Measurements from ENCODE around the gene PRKAR1B.

PRKAR1B gene

DNA sequence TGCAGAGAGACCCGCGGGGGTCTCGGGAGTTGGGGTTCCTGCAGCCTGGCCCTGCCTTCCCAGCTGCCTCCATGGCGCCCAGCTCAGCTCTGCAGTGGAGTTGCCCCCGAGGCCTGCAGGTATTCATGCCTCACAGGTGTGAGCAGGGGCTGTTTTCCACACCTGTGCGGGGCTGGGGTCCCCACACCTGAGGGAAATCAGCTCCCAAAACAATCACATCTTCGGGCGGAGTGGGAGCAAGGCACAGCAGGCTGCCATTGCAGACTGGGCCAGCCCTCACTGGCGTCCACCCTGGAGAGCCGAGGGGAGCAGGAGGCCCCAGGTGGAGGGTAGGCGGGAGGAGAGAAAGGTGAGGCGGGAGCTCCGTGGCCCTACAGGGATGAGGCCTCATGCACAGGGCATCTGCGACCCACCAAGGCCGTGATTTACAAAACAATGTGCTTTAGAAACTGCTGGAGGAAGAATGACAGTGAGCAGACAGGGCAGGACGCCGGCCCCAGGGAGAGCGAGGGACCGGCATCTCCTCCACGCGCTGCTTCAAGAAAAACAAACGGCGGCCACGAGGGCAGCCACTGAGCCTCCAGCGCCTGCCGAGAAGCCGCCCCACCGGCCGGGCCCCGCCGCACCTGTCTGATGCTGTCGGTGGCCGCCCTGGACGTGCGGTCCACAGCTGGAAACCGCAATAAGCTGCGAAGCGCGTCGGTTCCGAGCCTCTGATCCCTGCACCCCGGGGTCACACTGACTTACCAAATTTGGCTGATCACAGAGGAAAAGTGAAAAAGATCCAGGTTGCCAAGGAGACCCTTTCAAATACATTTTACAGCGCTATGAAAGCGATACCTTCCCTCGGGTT is 154.4 kb downstream of the PRKAR1B start:
- no peak for DNase-seq (ENCODE audit: low read depth)

DNA sequence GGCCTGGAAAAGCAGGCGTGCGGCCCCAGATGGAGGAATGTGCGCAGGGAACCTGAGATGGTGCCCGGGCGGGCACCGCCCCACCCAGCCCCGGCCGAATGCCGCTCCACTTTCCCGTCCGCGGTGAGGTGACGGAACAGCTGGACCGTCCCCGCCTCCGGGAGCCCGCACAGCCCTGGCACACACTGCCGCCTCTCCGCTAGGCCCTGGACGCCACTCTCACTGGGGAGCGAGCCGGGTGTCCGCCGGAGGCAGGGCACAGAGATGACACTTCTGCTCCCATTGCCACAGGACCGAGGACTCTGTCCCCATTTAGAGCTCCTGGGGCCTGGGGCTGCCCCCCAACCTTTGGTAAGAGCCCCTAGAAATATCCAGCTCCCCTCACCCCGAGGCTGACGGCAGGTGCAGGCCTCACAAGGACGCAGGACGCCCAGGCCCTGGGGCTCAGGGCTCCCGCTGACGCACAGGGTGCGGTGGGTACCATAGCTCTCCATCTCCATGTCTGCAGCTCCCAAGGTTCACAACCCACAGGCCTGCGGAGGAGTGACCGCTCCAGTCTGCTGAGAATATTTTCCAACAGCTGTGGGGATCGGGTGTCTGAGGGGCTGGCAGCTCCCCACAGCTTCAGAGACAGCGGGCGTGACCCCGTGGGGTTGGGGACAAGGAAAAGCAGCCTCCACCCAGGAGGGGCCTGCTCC is 155.2 kb downstream of the PRKAR1B start:
- no peak for DNase-seq (ENCODE audit: low read depth)

DNA sequence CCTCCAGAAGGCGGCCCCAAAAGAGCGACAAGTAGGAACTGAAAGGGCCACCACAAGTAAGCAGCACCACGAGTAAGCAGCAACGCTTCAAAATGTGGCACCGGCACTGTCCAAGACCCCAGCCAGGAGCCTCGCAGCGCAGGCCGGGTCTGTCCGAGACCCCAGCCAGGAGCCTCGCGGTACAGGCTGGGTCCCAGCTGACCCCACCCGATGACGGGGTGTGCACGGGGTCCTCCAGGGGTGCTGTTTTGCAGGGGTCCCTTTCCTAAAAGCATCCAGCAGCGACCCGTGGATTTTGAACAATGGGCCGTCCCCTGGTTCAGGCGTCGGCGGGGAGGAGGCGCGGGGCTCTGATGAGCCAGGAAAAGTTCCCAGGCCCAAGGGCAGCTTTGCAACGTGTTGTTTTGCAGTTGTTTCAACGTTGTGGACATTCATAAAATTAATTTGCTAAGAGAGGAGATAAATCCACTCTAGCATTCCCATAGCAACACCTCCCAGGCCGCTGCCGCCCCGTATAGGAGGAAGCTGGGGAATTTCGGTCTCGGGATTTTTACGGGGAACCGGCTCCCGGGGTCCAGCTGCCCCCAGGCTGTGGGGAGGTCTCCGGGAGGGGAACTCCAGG is 155.9 kb downstream of the PRKAR1B start:
- no peak for DNase-seq (ENCODE audit: low read depth)

DNA sequence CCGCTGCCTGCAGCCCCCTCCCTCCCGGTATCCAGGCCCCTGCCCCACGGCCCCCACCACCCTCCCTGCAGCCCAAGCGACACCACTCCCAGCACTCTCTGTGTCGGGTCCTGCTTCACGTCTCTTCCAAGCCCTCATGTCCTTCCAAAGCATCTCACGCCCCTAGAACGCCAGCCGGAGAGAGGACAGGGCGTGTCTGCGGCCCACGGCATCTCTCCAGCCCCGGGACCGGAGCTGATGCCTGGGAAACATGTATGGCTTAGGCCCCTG is 156.3 kb downstream of the PRKAR1B start:
- no peak for DNase-seq (ENCODE audit: low read depth)

DNA sequence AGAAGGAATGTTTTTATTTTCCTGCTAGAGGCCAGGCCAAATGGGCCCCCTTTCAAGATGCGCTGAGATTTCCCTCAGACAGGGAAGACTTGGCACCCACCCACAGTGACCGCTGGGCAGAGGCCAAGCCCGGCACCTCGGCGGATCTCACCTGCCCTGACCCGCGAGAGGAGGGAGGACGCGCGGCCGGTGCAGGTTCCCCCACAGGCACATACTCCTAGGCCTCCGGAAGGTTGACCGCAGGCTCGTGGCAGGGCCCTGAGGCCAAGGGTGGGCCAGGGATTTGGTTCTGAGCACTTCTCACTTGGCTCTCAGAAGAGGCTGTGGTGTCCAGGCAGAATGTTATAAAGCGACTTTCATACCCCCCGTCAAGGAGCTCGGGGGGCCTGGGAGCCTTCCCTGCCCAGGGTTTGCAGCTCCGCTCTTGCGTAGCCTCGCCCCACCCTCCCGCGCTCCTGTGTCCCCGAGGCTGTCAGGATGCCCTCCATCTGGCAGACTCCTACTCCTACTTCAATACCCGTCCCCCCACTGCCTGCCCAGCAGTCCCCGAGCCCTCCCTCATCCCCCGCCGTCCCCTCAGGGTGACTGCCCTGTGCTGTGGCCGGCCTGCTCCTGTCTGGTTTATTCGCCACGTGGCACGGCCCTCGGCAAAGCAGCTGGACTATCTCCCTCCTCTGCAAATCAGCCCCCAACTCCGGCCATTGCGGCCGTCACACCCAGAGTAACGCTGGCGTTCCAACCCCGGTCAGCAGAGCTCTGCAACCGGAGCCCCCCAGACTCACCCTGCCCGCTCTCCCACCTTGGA is 156.9 kb downstream of the PRKAR1B start:
- no peak for DNase-seq (ENCODE audit: low read depth)

DNA sequence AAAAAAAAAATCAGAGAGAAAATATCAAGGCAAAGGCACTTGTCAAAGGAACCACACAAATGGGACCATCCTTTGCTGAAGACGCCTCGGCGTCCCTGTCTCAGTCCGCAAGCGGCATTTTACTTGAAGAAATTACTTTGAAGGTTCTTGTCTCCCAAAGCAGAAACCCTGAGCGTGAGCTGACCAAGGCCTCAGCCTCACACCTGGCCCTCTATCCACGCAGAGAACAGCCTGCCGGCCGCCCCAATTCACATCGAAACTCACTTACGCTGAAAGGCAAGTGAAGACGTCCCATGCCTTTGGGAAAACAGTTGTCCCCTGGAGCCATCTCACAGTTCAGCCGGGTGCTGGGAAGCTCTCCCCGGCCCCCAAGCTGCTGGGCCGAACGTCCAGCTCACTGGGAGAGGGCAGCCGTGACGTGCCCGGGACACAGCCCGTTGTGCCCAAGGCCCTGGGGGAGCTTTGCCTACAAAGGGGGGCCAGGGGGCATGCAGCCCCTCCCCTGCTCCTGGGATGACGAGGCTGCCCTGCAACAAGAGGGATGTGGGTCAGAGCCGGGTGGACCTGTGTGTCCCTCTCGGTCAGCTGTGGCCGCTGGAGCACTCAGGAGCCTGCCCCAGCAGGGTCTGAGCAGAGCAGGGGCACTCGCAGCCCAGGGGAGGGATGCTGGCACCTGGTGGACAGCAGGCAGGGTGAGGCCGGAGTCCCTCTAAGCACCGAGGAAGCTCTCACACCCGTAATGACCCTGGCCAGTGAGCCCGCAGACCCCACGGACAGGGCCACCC is 157.8 kb downstream of the PRKAR1B start:
- DNase-seq (ENCODE audit: low read depth) = no peak

DNA sequence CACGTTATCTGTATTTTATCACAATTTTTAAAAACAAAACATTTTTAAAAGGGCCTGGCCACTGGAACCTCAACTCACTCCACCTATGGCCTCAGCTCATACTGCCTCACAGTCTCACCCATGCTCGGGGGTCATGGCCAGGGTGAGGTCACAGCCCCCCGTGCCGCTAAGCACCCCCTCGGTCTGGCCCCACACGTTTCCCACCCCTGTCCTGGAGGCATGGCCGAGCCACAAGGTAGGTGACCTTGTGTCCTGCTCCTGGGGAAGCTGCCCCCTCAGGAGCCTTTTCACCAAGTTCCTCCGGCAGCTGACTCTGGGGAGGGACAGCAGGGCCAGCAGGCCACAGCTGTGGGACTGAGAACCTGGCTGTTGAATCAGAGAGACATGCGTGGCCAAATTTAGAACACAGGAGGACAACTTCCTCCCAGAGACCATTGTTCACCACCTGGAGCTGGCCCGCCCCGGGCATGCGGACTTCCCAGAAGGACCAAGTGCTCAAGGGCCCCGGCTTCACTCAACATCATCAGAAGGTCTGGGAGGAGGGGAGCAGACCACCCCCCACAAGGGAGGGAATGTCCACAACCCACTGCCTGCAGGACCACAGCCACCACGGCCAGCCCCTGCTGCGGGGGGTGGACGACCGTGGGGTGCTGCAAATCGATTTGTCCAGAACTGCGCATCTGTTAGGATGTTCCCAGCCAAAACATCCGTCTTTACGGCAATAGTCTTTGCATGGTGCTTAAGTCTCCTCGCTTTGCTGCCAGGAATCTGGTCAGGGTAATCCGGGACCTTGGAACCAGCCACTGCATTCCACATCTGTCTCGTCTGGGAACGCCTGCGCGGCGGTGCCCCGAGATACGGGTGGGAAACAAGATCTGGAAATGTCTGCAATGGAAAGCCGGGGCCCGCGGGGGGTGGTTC is 158.8 kb downstream of the PRKAR1B start:
- peak; percentile 14 for DNase-seq (ENCODE audit: low read depth)

DNA sequence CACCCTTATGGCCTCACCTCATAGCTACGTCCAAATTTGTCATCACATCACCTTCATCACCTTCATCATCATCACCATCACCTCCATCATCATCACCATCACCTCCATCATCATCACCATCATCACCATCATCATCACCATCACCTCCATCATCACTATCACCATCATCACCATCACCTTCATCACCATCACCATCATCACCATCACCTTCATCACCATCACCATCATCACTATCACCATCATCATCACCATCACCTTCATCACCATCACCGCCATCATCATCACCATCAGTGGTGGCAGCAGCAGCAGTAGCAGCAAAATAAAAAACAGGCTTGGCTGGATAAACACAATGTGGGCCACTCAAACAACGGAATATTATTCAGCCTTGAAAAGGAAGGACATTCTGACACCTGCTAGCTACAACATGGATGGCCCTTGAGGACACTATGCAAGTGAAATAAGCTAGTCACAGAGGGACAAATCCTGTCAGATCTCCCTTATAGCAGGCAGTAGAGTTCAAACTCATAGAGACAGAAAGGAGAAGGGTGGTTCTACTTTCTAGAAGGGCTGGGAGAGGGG is 159.7 kb downstream of the PRKAR1B start:
- no peak for DNase-seq (ENCODE audit: low read depth)

DNA sequence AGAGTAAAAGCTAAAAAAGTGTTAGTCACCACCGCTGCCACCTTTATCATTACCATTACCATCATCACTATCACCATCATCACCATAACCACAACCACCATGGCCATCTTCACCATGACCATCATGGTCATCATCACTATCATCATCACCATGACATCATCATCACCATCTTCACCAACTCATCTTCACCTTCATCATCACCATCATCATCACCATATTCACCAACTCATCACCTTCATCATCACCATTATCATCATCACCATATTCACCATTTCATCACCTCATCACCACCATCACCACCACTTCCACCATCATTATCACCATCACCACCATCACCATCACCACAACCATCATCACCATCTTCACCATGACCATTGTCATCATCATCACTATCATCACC is 161.0 kb downstream of the PRKAR1B start:
- no peak for DNase-seq (ENCODE audit: low read depth)

DNA sequence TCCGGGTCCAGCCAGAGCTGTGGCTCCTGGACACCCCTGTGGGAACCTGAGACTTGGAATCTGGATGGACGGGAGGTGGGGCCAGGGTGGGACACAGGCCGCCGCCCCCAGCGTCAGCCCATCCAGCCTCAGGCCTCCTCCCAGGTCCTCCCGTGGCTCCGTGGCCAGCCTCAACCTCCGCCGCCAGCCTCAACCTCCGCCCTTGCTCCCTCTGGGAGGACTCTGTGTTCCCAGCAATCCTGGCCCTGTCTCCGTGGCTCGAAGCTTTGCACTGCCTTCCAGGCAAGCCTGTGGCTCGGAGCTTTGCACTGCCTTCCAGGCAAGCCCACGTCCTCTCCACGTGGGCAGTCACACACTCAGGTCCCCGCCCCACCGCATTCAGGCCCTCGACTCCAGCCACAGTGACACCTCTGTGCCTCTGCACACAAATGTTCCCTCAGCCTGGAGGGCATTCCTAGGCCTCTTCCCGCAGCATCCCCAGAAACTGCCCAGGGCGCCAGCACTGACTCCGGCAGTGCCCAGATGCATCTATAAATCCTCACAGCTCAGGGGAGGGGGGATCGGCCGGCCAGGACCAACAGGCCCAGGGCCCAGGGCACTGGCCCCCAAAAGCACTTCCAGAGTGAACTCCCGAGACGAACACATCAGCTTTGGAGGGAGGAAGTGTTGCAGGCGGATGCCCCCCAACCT is 162.8 kb downstream of the PRKAR1B start:
- DNase-seq (ENCODE audit: low read depth) = no peak

DNA sequence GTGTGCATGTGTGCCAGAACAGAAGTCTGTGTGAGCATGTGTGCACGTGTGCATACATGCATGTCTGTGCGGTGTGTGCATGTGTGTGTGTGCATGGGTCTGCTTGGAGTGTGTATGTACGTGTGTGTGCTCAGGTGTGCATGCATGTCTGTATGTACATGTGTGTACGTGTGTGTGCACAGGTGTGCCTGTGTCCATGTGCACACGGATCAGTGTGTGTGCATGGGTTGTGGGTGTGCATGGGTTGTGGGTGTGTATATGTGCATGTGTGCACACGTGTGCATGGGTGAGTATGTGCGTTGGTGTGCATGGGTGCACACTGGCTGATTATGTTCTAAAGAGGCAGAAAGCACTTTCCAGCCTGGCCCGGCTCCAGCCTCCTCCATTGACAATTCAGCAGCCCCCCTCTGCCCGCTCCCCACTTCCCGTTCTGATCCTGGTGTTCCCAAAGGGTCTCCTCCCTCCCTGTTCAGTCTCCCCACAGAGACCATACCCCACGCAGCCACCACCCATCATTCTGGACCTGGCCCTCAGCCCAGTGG is 163.4 kb downstream of the PRKAR1B start:
- no peak for DNase-seq (ENCODE audit: low read depth)

DNA sequence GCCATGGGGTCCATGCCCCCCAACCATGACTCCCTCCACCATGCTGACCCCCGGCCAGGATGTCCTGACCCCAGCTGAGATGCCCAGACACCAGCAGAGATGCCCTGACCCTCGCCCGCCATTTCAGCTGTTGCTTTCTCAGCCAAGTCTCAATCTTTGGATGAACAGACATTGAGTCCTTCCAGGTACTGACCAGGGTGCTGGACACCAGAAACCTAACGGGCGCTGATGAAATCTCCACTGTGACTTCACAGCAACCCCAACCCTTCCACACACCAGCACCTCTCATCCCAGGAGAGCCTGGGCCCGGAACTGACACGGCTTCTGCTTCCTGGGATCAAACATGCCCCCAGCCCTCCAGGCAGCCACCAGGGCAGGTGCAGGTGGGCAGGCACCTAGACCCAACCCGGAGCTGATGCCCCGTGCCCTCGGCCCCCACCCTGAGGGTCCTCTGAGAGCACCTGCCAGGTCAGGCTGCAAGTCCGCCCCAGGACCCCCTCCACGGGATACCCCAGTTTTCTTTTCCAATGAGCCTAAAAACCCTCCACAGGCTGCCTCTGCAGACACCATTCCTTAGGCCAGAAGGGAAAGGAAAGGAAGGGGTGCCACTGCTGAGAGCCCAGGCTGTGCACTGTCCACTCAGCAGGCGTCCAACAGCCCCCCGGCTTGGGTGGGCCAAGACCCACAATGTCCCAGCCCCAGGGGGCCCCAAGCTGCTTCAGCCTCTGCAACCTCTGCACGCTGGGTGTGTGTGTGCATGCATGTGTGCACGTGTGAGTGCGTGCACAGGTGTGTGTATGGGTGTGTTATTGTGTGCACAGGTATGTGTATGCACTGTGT is 164.1 kb downstream of the PRKAR1B start:
- no peak for DNase-seq (ENCODE audit: low read depth)

DNA sequence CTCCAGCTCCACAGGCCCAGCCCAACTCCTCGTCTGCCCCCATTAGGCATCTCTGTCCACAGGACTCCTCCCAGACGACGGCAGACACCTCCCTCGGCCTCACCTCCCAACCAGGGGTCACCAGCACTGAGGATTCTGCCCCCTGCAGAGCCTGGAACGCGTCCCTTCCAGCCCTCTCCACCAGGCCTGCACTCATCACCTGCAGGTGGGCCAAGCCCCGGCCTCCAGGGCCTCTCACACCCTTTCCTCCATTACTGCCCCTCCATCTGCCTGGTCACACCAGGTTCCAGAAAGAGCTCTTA is 164.8 kb downstream of the PRKAR1B start:
- DNase-seq (ENCODE audit: low read depth) = no peak

DNA sequence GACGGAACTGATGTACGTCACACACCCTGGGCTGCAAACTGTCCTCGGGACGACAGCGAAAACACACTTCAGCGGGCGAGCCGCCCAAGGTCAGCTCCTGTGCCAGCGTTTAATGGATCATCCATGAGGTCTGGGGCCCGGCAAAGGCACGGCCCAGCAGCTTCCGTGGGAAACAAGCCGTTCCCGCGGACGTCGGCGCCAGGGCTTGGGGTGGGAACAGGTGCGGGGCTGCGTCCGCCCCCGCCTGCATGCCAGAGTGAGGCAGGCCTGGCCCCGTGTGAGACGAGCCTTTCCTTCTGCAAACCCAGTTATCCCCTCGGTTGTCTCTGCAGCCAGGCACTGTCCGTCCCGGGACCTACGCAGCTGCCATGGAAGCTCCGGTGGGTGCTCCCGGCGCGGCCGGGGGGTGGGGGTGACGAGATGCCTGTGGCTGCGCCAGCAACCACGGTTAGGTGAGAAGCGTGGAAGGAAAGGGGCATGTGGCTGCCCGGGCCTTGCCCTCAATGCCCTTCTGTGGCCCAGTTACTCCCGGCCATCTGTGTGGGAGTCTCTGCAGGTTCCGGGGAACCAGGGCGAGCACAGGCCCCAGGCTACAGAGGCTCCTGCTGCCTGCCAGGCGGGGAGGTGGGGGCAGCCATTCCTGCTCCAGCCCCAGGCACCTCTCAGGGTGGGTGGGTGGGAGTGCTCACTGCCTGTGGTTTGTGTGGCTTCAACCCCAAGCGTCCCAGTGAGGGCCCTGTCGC is 165.3 kb downstream of the PRKAR1B start:
- no peak for DNase-seq (ENCODE audit: low read depth)

DNA sequence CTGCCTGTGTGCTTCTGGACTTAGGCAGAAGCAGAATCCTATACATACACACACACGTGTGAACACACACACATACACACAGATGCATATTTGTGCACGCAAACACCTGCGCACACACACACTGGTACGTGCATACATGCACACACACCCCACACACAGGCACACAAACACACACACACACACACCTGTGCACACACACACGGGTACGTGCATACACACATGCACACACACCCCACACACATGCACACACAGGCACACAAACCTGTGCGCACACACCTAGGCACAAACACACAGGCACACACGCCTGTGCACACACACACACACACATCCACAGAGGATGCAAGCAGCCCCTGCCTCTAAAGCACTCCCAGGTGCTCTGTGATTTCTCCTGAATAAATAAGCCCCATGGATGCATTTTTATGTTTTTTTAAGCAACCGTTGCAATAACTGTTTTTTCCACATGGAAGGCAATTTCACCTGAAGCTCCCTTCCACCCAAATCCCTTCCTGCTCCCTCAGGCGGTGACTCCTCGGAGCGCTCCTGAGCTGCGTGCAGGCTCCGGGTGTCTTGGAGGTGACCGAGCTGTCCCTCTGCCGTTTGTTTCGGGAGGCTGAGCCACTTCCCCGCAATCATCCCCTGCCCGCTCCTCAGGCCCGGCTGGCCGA is 166.0 kb downstream of the PRKAR1B start:
- no peak for DNase-seq (ENCODE audit: low read depth)

DNA sequence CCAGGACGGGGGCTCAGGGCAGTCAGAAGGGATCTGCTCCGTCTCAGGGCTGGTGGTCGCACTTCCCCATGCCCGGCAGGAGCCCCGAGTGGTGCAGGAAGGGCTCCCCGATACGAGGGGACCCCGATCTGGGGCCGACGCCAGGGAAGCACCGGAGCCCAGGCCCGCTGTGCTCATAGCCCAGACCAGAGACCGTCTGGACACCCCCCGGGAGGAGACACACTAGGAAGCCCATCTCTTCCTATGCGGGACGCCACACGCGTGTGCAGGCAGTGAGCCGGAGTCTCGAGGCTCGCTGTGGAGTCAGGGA is 167.7 kb downstream of the PRKAR1B start:
- no peak for DNase-seq (ENCODE audit: low read depth)

DNA sequence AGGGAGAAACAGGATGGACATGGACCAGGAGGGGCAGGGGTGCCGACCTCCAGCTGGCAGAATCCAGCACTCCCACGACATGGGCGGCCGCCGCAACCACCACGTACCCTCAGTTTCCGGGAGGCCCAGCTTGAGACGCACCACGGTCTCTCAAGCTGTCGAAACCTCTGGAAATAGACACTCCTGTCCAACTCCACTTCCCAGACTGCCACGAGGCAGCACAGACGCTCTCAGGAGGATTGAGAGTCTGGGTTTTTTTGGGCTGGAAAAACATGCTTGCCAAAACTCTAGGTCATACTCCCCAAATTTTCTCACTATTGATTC is 169.6 kb downstream of the PRKAR1B start:
- no peak for DNase-seq (ENCODE audit: low read depth)

Measured in GM04504 (cell line).